Measurements from ENCODE around the gene CD300LD.
"Not testable (repeated sequence)": the region's sequence is repeated elsewhere in the genome, so short reads cannot be mapped to it uniquely, and the experiment has no call there.

CD300LD gene

GRCh38 chr17:74563358-74563757 is 28.7 kb downstream of the CD300LD start:
- WGBS (ENCODE audit: extremely low coverage, insufficient coverage, insufficient read length), result 100% methylated on average over 1 of the region's 1 CpG
- no peak overlapping the region for H4K12ac ChIP-seq (ENCODE audit: low read depth, low read length)

GRCh38 chr17:74561586-74561985 is 30.5 kb downstream of the CD300LD start:
- H3K18ac ChIP-seq (ENCODE audit: low read length), result no peak overlapping the region
- H3K79me2 ChIP-seq (ENCODE audit: control insufficient read depth, insufficient read depth, low read length, poor library complexity), result no peaks in the 10 kb centered on the region
- H3K27me3 ChIP-seq (ENCODE audit: insufficient read depth, low read length), result no peaks in the 10 kb centered on the region
- no CpG with 5 or more reads among the region's 3 CpGs for WGBS (ENCODE audit: extremely low coverage, insufficient coverage, insufficient read length)
- no peak overlapping the region for H2BK12ac ChIP-seq (ENCODE audit: low read length)
- H3K79me1 ChIP-seq (ENCODE audit: low read length), result no peaks in the 10 kb centered on the region
- H2BK120ac ChIP-seq (ENCODE audit: insufficient read depth, low read length, poor library complexity), result no peak overlapping the region
- H4K12ac ChIP-seq (ENCODE audit: low read depth, low read length), result no peak overlapping the region
- H4K91ac ChIP-seq (ENCODE audit: low read depth, low read length), result no peak overlapping the region
- no peak overlapping the region for H3K23ac ChIP-seq (ENCODE audit: low read length)
- DNase-seq, result no peak
- peaks cover 4% of the 10 kb centered on the region for H3K9me3 ChIP-seq (ENCODE audit: insufficient read depth, low read depth, low read length)
- no peak overlapping the region for H3K9ac ChIP-seq (ENCODE audit: low read length)
- H4K8ac ChIP-seq (ENCODE audit: low read depth, low read length), result no peak overlapping the region
- H2AFZ ChIP-seq (ENCODE audit: insufficient read depth, low read length, poor library complexity), result no peak overlapping the region
- H3K4me1 ChIP-seq (ENCODE audit: control insufficient read depth in 1 of 2, insufficient read depth in 2 of 2, low read length in 2 of 2), result no peaks in the 10 kb centered on the region
- no peak overlapping the region for H2BK5ac ChIP-seq (ENCODE audit: low read depth, low read length, poor library complexity)
- H3K4me3 ChIP-seq (ENCODE audit: low read depth, low read length), result no peak overlapping the region
- H3K4me2 ChIP-seq (ENCODE audit: low read length), result no peak overlapping the region
- no peak overlapping the region for H3K14ac ChIP-seq (ENCODE audit: low read length)
- no peak overlapping the region for H3K27ac ChIP-seq (ENCODE audit: low read depth, low read length)
- no peak overlapping the region for H3K4ac ChIP-seq (ENCODE audit: low read depth, low read length)
- H2AK5ac ChIP-seq (ENCODE audit: low read length), result no peak overlapping the region
- H3K36me3 ChIP-seq (ENCODE audit: control insufficient read depth in 1 of 2, insufficient read depth in 2 of 2, low read length in 2 of 2), result no peaks in the 10 kb centered on the region

More at GRCh38 chr17:74563358-74563757, 28.7 kb downstream of the CD300LD start:
- no peak overlapping the region for H4K8ac ChIP-seq (ENCODE audit: low read depth, low read length)
- no peaks in the 10 kb centered on the region for H3K27me3 ChIP-seq (ENCODE audit: insufficient read depth, low read length)
- no peak for DNase-seq
- H3K23ac ChIP-seq (ENCODE audit: low read length), result no peak overlapping the region
- no peak overlapping the region for H3K14ac ChIP-seq (ENCODE audit: low read length)
- no peaks in the 10 kb centered on the region for H3K4me1 ChIP-seq (ENCODE audit: control insufficient read depth in 1 of 2, insufficient read depth in 2 of 2, low read length in 2 of 2)
- no peaks in the 10 kb centered on the region for H3K79me1 ChIP-seq (ENCODE audit: low read length)
- H3K27ac ChIP-seq (ENCODE audit: low read depth, low read length), result no peak overlapping the region
- H2AK5ac ChIP-seq (ENCODE audit: low read length), result no peak overlapping the region
- no peak overlapping the region for H4K91ac ChIP-seq (ENCODE audit: low read depth, low read length)
- no peak overlapping the region for H2BK120ac ChIP-seq (ENCODE audit: insufficient read depth, low read length, poor library complexity)
- no peaks in the 10 kb centered on the region for H3K79me2 ChIP-seq (ENCODE audit: control insufficient read depth, insufficient read depth, low read length, poor library complexity)
- peak overlapping the region; percentile 47 for H3K4me3 ChIP-seq (ENCODE audit: low read depth, low read length)
- no peaks in the 10 kb centered on the region for H3K36me3 ChIP-seq (ENCODE audit: control insufficient read depth in 1 of 2, insufficient read depth in 2 of 2, low read length in 2 of 2)
- H2BK5ac ChIP-seq (ENCODE audit: low read depth, low read length, poor library complexity), result no peak overlapping the region
- H3K18ac ChIP-seq (ENCODE audit: low read length), result no peak overlapping the region
- no peak overlapping the region for H3K9ac ChIP-seq (ENCODE audit: low read length)
- H3K4me2 ChIP-seq (ENCODE audit: low read length), result no peak overlapping the region
- no peak overlapping the region for H2BK12ac ChIP-seq (ENCODE audit: low read length)
- no peak overlapping the region for H3K4ac ChIP-seq (ENCODE audit: low read depth, low read length)
- H2AFZ ChIP-seq (ENCODE audit: insufficient read depth, low read length, poor library complexity), result no peak overlapping the region
- peaks cover 4% of the 10 kb centered on the region for H3K9me3 ChIP-seq (ENCODE audit: insufficient read depth, low read depth, low read length)

- Histone ChIP-seq H4K8ac (ENCODE audit: low read depth, low read length) (no peak overlapping the region), H3K4me2 (ENCODE audit: low read length) (no peak overlapping the region), H3K27ac (ENCODE audit: low read depth, low read length) (no peak overlapping the region), H4K91ac (ENCODE audit: low read depth, low read length) (no peak overlapping the region), H3K9ac (ENCODE audit: low read length) (no peak overlapping the region), H3K23ac (ENCODE audit: low read length) (no peak overlapping the region), H2AFZ (ENCODE audit: insufficient read depth, low read length, poor library complexity) (no peak overlapping the region), H3K36me3 (ENCODE audit: control insufficient read depth in 1 of 2, insufficient read depth in 2 of 2, low read length in 2 of 2) (no peaks in the 10 kb centered on the region), H2BK5ac (ENCODE audit: low read depth, low read length, poor library complexity) (no peak overlapping the region), H3K79me2 (ENCODE audit: control insufficient read depth, insufficient read depth, low read length, poor library complexity) (no peaks in the 10 kb centered on the region), H3K79me1 (ENCODE audit: low read length) (no peaks in the 10 kb centered on the region), H3K9me3 (ENCODE audit: insufficient read depth, low read depth, low read length) (peaks cover 4% of the 10 kb centered on the region), H2BK120ac (ENCODE audit: insufficient read depth, low read length, poor library complexity) (no peak overlapping the region), H3K14ac (ENCODE audit: low read length) (no peak overlapping the region), H4K12ac (ENCODE audit: low read depth, low read length) (no peak overlapping the region), H2BK12ac (ENCODE audit: low read length) (no peak overlapping the region), H3K18ac (ENCODE audit: low read length) (no peak overlapping the region), H3K27me3 (ENCODE audit: insufficient read depth, low read length) (no peaks in the 10 kb centered on the region), H3K4ac (ENCODE audit: low read depth, low read length) (no peak overlapping the region), H3K4me3 (ENCODE audit: low read depth, low read length) (no peak overlapping the region), H2AK5ac (ENCODE audit: low read length) (no peak overlapping the region), H3K4me1 (ENCODE audit: control insufficient read depth in 1 of 2, insufficient read depth in 2 of 2, low read length in 2 of 2) (no peaks in the 10 kb centered on the region)
- DNase-seq, result no peak
- WGBS (ENCODE audit: extremely low coverage, insufficient coverage, insufficient read length), result no CpG with 5 or more reads among the region's 6 CpGs
Observed at GRCh38 chr17:74558882-74559519, 33.1 kb downstream of the CD300LD start.

GRCh38 chr17:74558402-74558801 is 33.7 kb downstream of the CD300LD start:
- not testable (repeated sequence) for H2AK5ac ChIP-seq (ENCODE audit: low read length); H3K27me3 ChIP-seq (ENCODE audit: insufficient read depth, low read length); H3K4me2 ChIP-seq (ENCODE audit: low read length); H3K9me3 ChIP-seq (ENCODE audit: insufficient read depth, low read depth, low read length); H2BK12ac ChIP-seq (ENCODE audit: low read length); H3K36me3 ChIP-seq (ENCODE audit: control insufficient read depth in 1 of 2, insufficient read depth in 2 of 2, low read length in 2 of 2); H3K79me1 ChIP-seq (ENCODE audit: low read length); H3K14ac ChIP-seq (ENCODE audit: low read length); H4K91ac ChIP-seq (ENCODE audit: low read depth, low read length); H3K23ac ChIP-seq (ENCODE audit: low read length); H3K79me2 ChIP-seq (ENCODE audit: control insufficient read depth, insufficient read depth, low read length, poor library complexity); H2AFZ ChIP-seq (ENCODE audit: insufficient read depth, low read length, poor library complexity); H2BK5ac ChIP-seq (ENCODE audit: low read depth, low read length, poor library complexity); DNase-seq; H3K4ac ChIP-seq (ENCODE audit: low read depth, low read length); H3K4me3 ChIP-seq (ENCODE audit: low read depth, low read length); H3K18ac ChIP-seq (ENCODE audit: low read length); H3K27ac ChIP-seq (ENCODE audit: low read depth, low read length); H2BK120ac ChIP-seq (ENCODE audit: insufficient read depth, low read length, poor library complexity); H4K12ac ChIP-seq (ENCODE audit: low read depth, low read length); H3K4me1 ChIP-seq (ENCODE audit: control insufficient read depth in 1 of 2, insufficient read depth in 2 of 2, low read length in 2 of 2); H3K9ac ChIP-seq (ENCODE audit: low read length); H4K8ac ChIP-seq (ENCODE audit: low read depth, low read length)
- no CpG with 5 or more reads among the region's 4 CpGs for WGBS (ENCODE audit: extremely low coverage, insufficient coverage, insufficient read length)

Measured in trophoblast cell (in vitro differentiated cells and primary cell).